Fibroblast of pulmonary artery (primary cell): ENCODE data around the gene TMEM272.

Experiments used
- DNase-seq: peaks from one replicate; pipeline ENCODE4 v3.0.0-alpha.2; 2010; ENCODE audit warnings: low read depth
- H3K4me3 ChIP-seq: replicated peaks from 2 replicates; pipeline ENCODE4 v1.5.1; 2011; ENCODE audit warnings: low read depth, mild to moderate bottlenecking, control low read depth, low read length, moderate library complexity
- CTCF ChIP-seq: IDR thresholded peaks from 2 replicates; pipeline ENCODE4 v1.5.1; 2011; ENCODE audit warnings: mild to moderate bottlenecking, control low read depth, low read length, inconsistent platforms; ENCODE audit errors: missing control alignments

The TMEM272 gene

GRCh38 chr13:51856027-51856736, 11.2 kb upstream of the TMEM272 start:
- no peak overlapping the region for H3K4me3 ChIP-seq
- no peak for DNase-seq
- no peak for TF ChIP-seq CTCF

GRCh38 chr13:51849145-51850101, 4.4 kb upstream of the TMEM272 start:
- no peak overlapping the region for H3K4me3 ChIP-seq
- TF ChIP-seq CTCF, result peak; percentile 58
- DNase-seq, result peak; percentile 20

GRCh38 chr13:51848674-51849073, 3.7 kb upstream of the TMEM272 start:
- no peak for TF ChIP-seq CTCF
- no peak overlapping the region for H3K4me3 ChIP-seq
- DNase-seq, result peak; percentile 46

- no peak overlapping the region for H3K4me3 ChIP-seq
- TF ChIP-seq CTCF, result no peak
These were observed 1.8 kb upstream of the TMEM272 start for GRCh38 chr13:51846756-51847155.

GRCh38 chr13:51845574-51846318, 769 bp upstream of the TMEM272 start:
- no peak for DNase-seq
- TF ChIP-seq CTCF, result no peak
- no peak overlapping the region for H3K4me3 ChIP-seq

More at GRCh38 chr13:51846756-51847155, 1.8 kb upstream of the TMEM272 start:
- DNase-seq, result no peak

GRCh38 chr13:51843529-51843928, 1.4 kb downstream of the TMEM272 start:
- TF ChIP-seq CTCF, result no peak
- DNase-seq, result no peak
- H3K4me3 ChIP-seq, result no peak overlapping the region
